PC-3 (cell line): ENCODE data around the gene GLCE.

Experiments
- EZH2 ChIP-seq: fragments of 300-600 bp; sonication (generic); IDR thresholded peaks from one replicate; pipeline ENCODE4 v1.6.1; 2017; ENCODE audit warnings: antibody characterized with exemption, mild to moderate bottlenecking, low read length; ENCODE audit not compliant: unreplicated experiment
- TF ChIP-seq, protein P1 (sequence below): fragments of 300-600 bp; sonication (generic); conservative IDR thresholded peaks from 2 replicates; pipeline ENCODE4 v1.5.1; 2017; ENCODE audit warnings: antibody characterized with exemption, low read depth, mild to moderate bottlenecking, low read length

DNA sequence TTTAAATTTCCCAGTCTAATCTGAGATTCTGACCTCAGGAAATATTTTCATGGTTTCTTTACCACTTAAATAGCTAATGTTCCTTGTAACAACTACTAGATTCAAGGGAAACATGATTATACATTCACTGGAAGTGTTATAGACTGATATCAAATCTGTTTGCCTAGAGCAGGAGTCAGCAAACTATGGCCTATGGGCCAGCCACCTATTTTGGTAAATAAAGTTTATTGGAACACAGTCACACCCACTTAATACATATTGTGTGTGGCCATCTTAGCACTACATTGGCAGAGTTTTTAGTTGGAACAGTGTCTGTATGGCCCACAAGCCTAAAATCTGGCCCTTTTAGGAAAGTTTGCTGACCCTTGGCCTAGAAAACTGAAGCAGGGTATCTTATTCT lies 50.1 kb downstream of the GLCE start:
- TF ChIP-seq, protein P1, sequence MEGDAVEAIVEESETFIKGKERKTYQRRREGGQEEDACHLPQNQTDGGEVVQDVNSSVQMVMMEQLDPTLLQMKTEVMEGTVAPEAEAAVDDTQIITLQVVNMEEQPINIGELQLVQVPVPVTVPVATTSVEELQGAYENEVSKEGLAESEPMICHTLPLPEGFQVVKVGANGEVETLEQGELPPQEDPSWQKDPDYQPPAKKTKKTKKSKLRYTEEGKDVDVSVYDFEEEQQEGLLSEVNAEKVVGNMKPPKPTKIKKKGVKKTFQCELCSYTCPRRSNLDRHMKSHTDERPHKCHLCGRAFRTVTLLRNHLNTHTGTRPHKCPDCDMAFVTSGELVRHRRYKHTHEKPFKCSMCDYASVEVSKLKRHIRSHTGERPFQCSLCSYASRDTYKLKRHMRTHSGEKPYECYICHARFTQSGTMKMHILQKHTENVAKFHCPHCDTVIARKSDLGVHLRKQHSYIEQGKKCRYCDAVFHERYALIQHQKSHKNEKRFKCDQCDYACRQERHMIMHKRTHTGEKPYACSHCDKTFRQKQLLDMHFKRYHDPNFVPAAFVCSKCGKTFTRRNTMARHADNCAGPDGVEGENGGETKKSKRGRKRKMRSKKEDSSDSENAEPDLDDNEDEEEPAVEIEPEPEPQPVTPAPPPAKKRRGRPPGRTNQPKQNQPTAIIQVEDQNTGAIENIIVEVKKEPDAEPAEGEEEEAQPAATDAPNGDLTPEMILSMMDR, result no peak
- TF ChIP-seq EZH2, result no peak
